H1 (cell line): Measurements from ENCODE around the gene EZH1. TPM values are rescaled to one million over a fixed set of nuclear protein-coding genes. Genes with fewer than 3 reads are reported as not detected.

Experiments used
- CTCF ChIA-PET: fragments of 300-600 bp; sonication (Branson Sonifier 250); formaldehyde crosslinking; loops from one replicate; lab custom pipeline; 2021; ENCODE audit not compliant: partially characterized antibody; lab: Charles Lee
- POLR2A ChIA-PET: fragments of 300-600 bp; sonication (Branson Sonifier 250); formaldehyde crosslinking; loops from one replicate; lab custom pipeline; 2021; ENCODE audit warnings: inconsistent platforms; ENCODE audit not compliant: partially characterized antibody; lab: Charles Lee
- DNase-seq, 2 experiments: peaks; one replicate each; pipeline versions ENCODE4 v3.0.0 to v3.0.0-alpha.2; 2010 to 2022; ENCODE audit warnings: low spot score in 2 of 2, low read depth in 1 of 2, mixed read lengths in 1 of 2
- FAIRE-seq: peaks from 2 replicates; lab custom pipeline; 2011; peaks lifted over from hg19 to GRCh38; lab: Jason Lieb, UNC
- H2AFZ ChIP-seq: 2 replicates; pipeline ENCODE4 v1.8.1; 2012; ENCODE audit warnings: low read length, inconsistent platforms
- H2AK5ac ChIP-seq: 2 replicates; pipeline ENCODE4 v1.6.1; 2013; ENCODE audit warnings: low read depth, low read length
- H2BK120ac ChIP-seq: replicated peaks from 2 replicates; pipeline ENCODE3; 2013; ENCODE audit warnings: low read depth, low read length, inconsistent platforms
- H2BK12ac ChIP-seq: 2 replicates; pipeline ENCODE4 v1.6.1; 2013; ENCODE audit warnings: low read depth, low read length
- H2BK15ac ChIP-seq: 2 replicates; pipeline ENCODE4 v1.6.1; 2013; ENCODE audit warnings: low read length
- H2BK20ac ChIP-seq: 2 replicates; pipeline ENCODE4 v1.6.1; 2013; ENCODE audit warnings: low read length
- H2BK5ac ChIP-seq: 2 replicates; pipeline ENCODE4 v1.6.1; 2013; ENCODE audit warnings: low read depth, low read length
- H3K14ac ChIP-seq: 2 replicates; pipeline ENCODE4 v1.6.1; 2013; ENCODE audit warnings: inconsistent platforms; ENCODE audit not compliant: insufficient read length
- H3K18ac ChIP-seq: 2 replicates; pipeline ENCODE4 v1.6.1; 2013; ENCODE audit warnings: low read length; ENCODE audit errors: extremely low read depth
- H3K23ac ChIP-seq: 2 replicates; pipeline ENCODE4 v1.6.1; 2013; ENCODE audit warnings: inconsistent platforms; ENCODE audit not compliant: insufficient read length
- H3K23me2 ChIP-seq: 2 replicates; pipeline ENCODE4 v1.6.1; 2013; ENCODE audit warnings: low read depth, low read length
- H3K27ac ChIP-seq: 2 replicates; pipeline ENCODE4 v1.6.1; 2011; ENCODE audit warnings: low read depth, low read length, inconsistent platforms
- H3K27me3 ChIP-seq, 4 experiments: replicated peaks in 1 of 4; 1 replicate in 1 of 4; 2 replicates in 3 of 4; pipeline versions ENCODE4 v1.6.1 to v1.8.1; 2011 to 2013; ENCODE audit warnings: low read length in 3 of 4, mild to moderate bottlenecking in 3 of 4, inconsistent platforms in 2 of 4, mixed read lengths in 2 of 4, moderate library complexity in 1 of 4; ENCODE audit not compliant: control insufficient read depth in 3 of 4, insufficient read depth in 3 of 4; ENCODE audit errors: extremely low read depth in 1 of 4
- H3K36me3 ChIP-seq, 4 experiments: 2 replicates each; pipeline versions ENCODE4 v1.6.1 to v1.8.1; 2011 to 2013; ENCODE audit warnings: mild to moderate bottlenecking in 4 of 4, low read length in 3 of 4, moderate library complexity in 2 of 4, control low read depth in 1 of 4, inconsistent platforms in 1 of 4; ENCODE audit not compliant: insufficient read depth in 4 of 4, control insufficient read depth in 2 of 4
- H3K4ac ChIP-seq: replicated peaks from 2 replicates; pipeline ENCODE3; 2013; ENCODE audit warnings: low read length, low read depth, mixed read lengths, inconsistent platforms; ENCODE audit not compliant: insufficient read length
- H3K4me1 ChIP-seq, 4 experiments: replicated peaks in 1 of 4; 1 replicate in 1 of 4; 2 replicates in 3 of 4; pipeline versions ENCODE4 v1.6.1 to v1.8.1; 2011 to 2013; ENCODE audit warnings: low read length in 3 of 4, inconsistent platforms in 2 of 4, mixed read lengths in 1 of 4; ENCODE audit not compliant: insufficient read depth in 4 of 4, control insufficient read depth in 3 of 4
- H3K4me2 ChIP-seq, 2 experiments: 2 replicates each; pipeline versions ENCODE4 v1.6.1 to v1.8.1; 2011 to 2013; ENCODE audit warnings: low read depth in 2 of 2, low read length in 2 of 2, control low read depth in 1 of 2, inconsistent platforms in 1 of 2, mild to moderate bottlenecking in 1 of 2; ENCODE audit not compliant: insufficient read depth in 1 of 2
- H3K4me3 ChIP-seq, 4 experiments: fragments of 200-600, 300-600 bp in 1 of 4; sonication (generic), shearing (Covaris generic), sonication (Bioruptor Twin) in 1 of 4; 2 replicates each; pipeline versions ENCODE4 v1.5.1 to v1.8.1; 2011 to 2016; ENCODE audit warnings: low read length in 4 of 4, low read depth in 3 of 4, control low read depth in 2 of 4, inconsistent platforms in 2 of 4, mild to moderate bottlenecking in 2 of 4, mixed read lengths in 1 of 4, moderate library complexity in 1 of 4; ENCODE audit not compliant: insufficient read depth in 2 of 4; ENCODE audit errors: extremely low read depth in 1 of 4
- H3K56ac ChIP-seq: replicated peaks from 2 replicates; pipeline ENCODE3; 2013; ENCODE audit warnings: low read depth, mild to moderate bottlenecking, mixed read lengths, low read length, inconsistent platforms; ENCODE audit not compliant: insufficient read length
- H3K79me1 ChIP-seq: 2 replicates; pipeline ENCODE4 v1.6.1; 2013; ENCODE audit warnings: low read depth, low read length, control low read depth
- H3K79me2 ChIP-seq, 2 experiments: 2 replicates each; pipeline versions ENCODE4 v1.6.1 to v1.8.1; 2012 to 2013; ENCODE audit warnings: low read length in 2 of 2, mild to moderate bottlenecking in 2 of 2, inconsistent platforms in 1 of 2; ENCODE audit not compliant: insufficient read depth in 2 of 2, control insufficient read depth in 1 of 2
- H3K9ac ChIP-seq, 4 experiments: replicated peaks in 1 of 4; 1 replicate in 1 of 4; 2 replicates in 3 of 4; pipeline versions ENCODE4 v1.6.1 to v1.8.1; 2011 to 2013; ENCODE audit warnings: low read depth in 3 of 4, low read length in 3 of 4, control low read depth in 2 of 4, mild to moderate bottlenecking in 2 of 4, moderate library complexity in 2 of 4, inconsistent platforms in 1 of 4; ENCODE audit errors: extremely low read depth in 1 of 4
- H3K9me3 ChIP-seq, 2 experiments: 2 replicates each; pipeline versions ENCODE4 v1.6.1 to v1.8.1; 2012 to 2013; ENCODE audit warnings: mild to moderate bottlenecking in 2 of 2, moderate library complexity in 2 of 2, control low read depth in 1 of 2, inconsistent platforms in 1 of 2, low read depth in 1 of 2, low read length in 1 of 2, mixed read lengths in 1 of 2; ENCODE audit not compliant: insufficient read depth in 2 of 2
- H4K20me1 ChIP-seq, 2 experiments: replicated peaks in 1 of 2; 2 replicates each; pipeline versions ENCODE3 to v1.8.1; 2011 to 2013; ENCODE audit warnings: inconsistent platforms in 2 of 2, low read length in 2 of 2, mild to moderate bottlenecking in 1 of 2; ENCODE audit not compliant: insufficient read depth in 2 of 2, control insufficient read depth in 1 of 2
- H4K5ac ChIP-seq: 2 replicates; pipeline ENCODE4 v1.6.1; 2013; ENCODE audit warnings: low read length, low read depth, mixed read lengths, inconsistent platforms; ENCODE audit not compliant: insufficient read length
- H4K8ac ChIP-seq: 2 replicates; pipeline ENCODE4 v1.8.0; 2013; ENCODE audit warnings: mild to moderate bottlenecking, moderate library complexity, low read length, inconsistent platforms; ENCODE audit not compliant: insufficient read depth; ENCODE audit errors: extremely low read depth
- H4K91ac ChIP-seq: replicated peaks from 2 replicates; pipeline ENCODE3; 2013; ENCODE audit warnings: low read length, mixed read lengths, inconsistent platforms; ENCODE audit not compliant: insufficient read length
- CBX5 ChIP-seq: fragments of 300-800, 300-1000 bp; sonication (generic); IDR thresholded peaks from 2 replicates; pipeline ENCODE4 v1.7.1; 2016; ENCODE audit warnings: antibody characterized with exemption, low read length, low read depth
- CBX8 ChIP-seq: fragments of 300-800, 300-1000 bp; sonication (generic); IDR thresholded peaks from 2 replicates; pipeline ENCODE4 v1.7.1; 2016; ENCODE audit warnings: low read depth, low read length, borderline replicate concordance
- CEBPB ChIP-seq: IDR thresholded peaks from 2 replicates; pipeline ENCODE4 v1.6.1; 2012; ENCODE audit warnings: low read depth, low read length
- GTF2F1 ChIP-seq: IDR thresholded peaks from 2 replicates; pipeline ENCODE4 v1.6.1; 2012; ENCODE audit warnings: low read depth, low read length, improper control_type of control experiment, borderline replicate concordance
- PHF8 ChIP-seq: fragments of 200-600 bp; sonication (generic); conservative IDR thresholded peaks from 2 replicates; pipeline ENCODE4 v1.7.1; 2012; ENCODE audit warnings: low read depth, mild to moderate bottlenecking, inconsistent platforms, low read length, moderate library complexity
- POLR2AphosphoS5 ChIP-seq: IDR thresholded peaks from 2 replicates; pipeline ENCODE4 v1.6.1; 2011; ENCODE audit warnings: low read depth, low read length
- POU5F1 ChIP-seq: IDR thresholded peaks from 2 replicates; pipeline ENCODE4 v1.6.1; 2011; ENCODE audit warnings: low read depth, mild to moderate bottlenecking, low read length, moderate library complexity
- SP2 ChIP-seq: IDR thresholded peaks from 2 replicates; pipeline ENCODE4 v1.6.1; 2012; ENCODE audit warnings: mild to moderate bottlenecking, low read length, inconsistent platforms
- SP4 ChIP-seq: IDR thresholded peaks from 2 replicates; pipeline ENCODE4 v1.6.1; 2012; ENCODE audit warnings: low read length, inconsistent platforms
- USF2 ChIP-seq: IDR thresholded peaks from 2 replicates; pipeline ENCODE4 v1.6.1; 2011; ENCODE audit warnings: low read length, improper control_type of control experiment
- YY1 ChIP-seq: IDR thresholded peaks from 2 replicates; pipeline ENCODE4 v1.6.1; 2011; ENCODE audit warnings: low read depth, mild to moderate bottlenecking, low read length
- WGBS, 2 experiments: shearing (Covaris generic) in 1 of 2; methylation state at CpG; one replicate each; pipeline versions ENCODE4 v1.1.6 to v1.1.7; 2013 to 2015; ENCODE audit warnings: low lambda C conversion rate in 2 of 2, mixed read lengths in 2 of 2, inconsistent platforms in 1 of 2, low coverage in 1 of 2, missing lambda C conversion rate in 1 of 2; ENCODE audit not compliant: insufficient replicate concordance in 2 of 2, insufficient coverage in 1 of 2, insufficient read length in 1 of 2; ENCODE audit errors: extremely low coverage in 1 of 2, missing lambda C conversion rate in 1 of 2; 5-methylcytosine and 5-hydroxymethylcytosine counted together
- polyA plus RNA-seq, 7 experiments: library from polyadenylated mRNA; depleted of rRNA in 3 of 7; stranded (reverse) in 5 of 7; unstranded in 2 of 7; fragments of >200 nt in 5 of 7; fragments of 200-250 nt in 2 of 7; gene quantifications; 1 replicate in 5 of 7; 2 replicates in 1 of 7; 4 replicates in 1 of 7; pipeline versions ENCODE4 v1.2.1 to v1.2.3, GENCODE V29; 2011 to 2013; ENCODE audit warnings: missing spikeins in 2 of 7, mixed read lengths in 2 of 7
- total RNA-seq: library from RNA; stranded (reverse); fragmentation: NEBNext Ultra II Directional; extraction: Animal tissue kit (Norgen Biotek cat#: 25700); gene quantifications from 2 replicates; pipeline ENCODE4 v1.2.1, GENCODE V29; 2021

The EZH1 gene
- total and polyA plus RNA-seq, 2 of the 8 experiments (the other 6 are each of a cell fraction or from before 2014, with no cell fraction given): 17.4 to 20.8 TPM

GRCh38 chr17:42740699-42741098 is 4.1 kb downstream of the EZH1 start:
- Histone ChIP-seq H3K27ac (no peak overlapping the region), H3K79me1 (no peaks in the 10 kb centered on the region; the same call in 1 of the 2 replicates), H3K9me3 (peaks cover 0 to 3% of the 10 kb centered on the region in 2 experiments; a peak in 1 of 4 replicates), H4K20me1 (no peaks in the 10 kb centered on the region), H2BK5ac (no peak overlapping the region), H4K8ac (no peak overlapping the region), H2BK15ac (no peak overlapping the region), H4K5ac (no peak overlapping the region), H2BK120ac (no peak overlapping the region), H3K4ac (no peak overlapping the region), H3K4me1 (peaks cover 0 to 7% (median 4%) of the 10 kb centered on the region in 4 experiments; a peak in 5 of 7 replicates), H2BK20ac (no peak overlapping the region), H3K18ac (no peak overlapping the region), H3K9ac (no peak overlapping the region), H2BK12ac (no peak overlapping the region), H3K4me3 (no peak overlapping the region), H4K91ac (no peak overlapping the region), H3K56ac (no peak overlapping the region), H3K23ac (no peak overlapping the region), H2AK5ac (no peak overlapping the region), H3K36me3 (no peaks in the 10 kb centered on the region), H3K79me2 (peaks cover 0 to 12% of the 10 kb centered on the region in 2 experiments; a peak in 3 of 4 replicates), H3K27me3 (peaks cover 6 to 8% (median 7%) of the 10 kb centered on the region in 4 experiments), H3K14ac (no peak overlapping the region), H2AFZ (no peak overlapping the region), H3K23me2 (peaks cover 2% of the 10 kb centered on the region; the same call in 1 of the 2 replicates), H3K4me2 (no peak overlapping the region)
- TF ChIP-seq CBX8 (no peak), CBX5 (no peak), CEBPB (no peak), PHF8 (no peak), SP2 (no peak), YY1 (no peak), SP4 (no peak), USF2 (no peak), POLR2AphosphoS5 (no peak), GTF2F1 (no peak), POU5F1 (no peak)
- POLR2A ChIA-PET: interaction anchor here (1.0 kb wide), 1 partner anchor 162 kb away, joined by 3 read pairs; no protein-coding TSS in a partner anchor
- 86% methylated on average over 1 of the region's 1 CpG; no CpG with 5 or more reads in 1 of the 2 experiments for WGBS, 2 experiments
- CTCF ChIA-PET: interaction anchor here (1.5 kb wide), 1 partner anchor 23 kb away, joined by 4 read pairs; no protein-coding TSS in a partner anchor
- no peak for FAIRE-seq
- DNase-seq: no peak
